HepG2 (cell line): Measurements from ENCODE around the gene LTA. TPM values are rescaled to one million over a fixed set of nuclear protein-coding genes. Genes with fewer than 3 reads are reported as not detected.

ENCODE experiments used
- BORCS8-MEF2B ChIP-seq: sonication (generic); formaldehyde crosslinking; IDR thresholded peaks from 2 replicates; pipeline ENCODE4 v1.8.0; 2022; ENCODE audit warnings: mild to moderate bottlenecking, missing genetic modification reagents
- CENPT ChIP-seq: sonication (generic); formaldehyde crosslinking; IDR thresholded peaks from 2 replicates; pipeline ENCODE4 v1.8.0; 2022; ENCODE audit warnings: low read depth, mild to moderate bottlenecking, moderate library complexity, missing genetic modification reagents
- FOXO4 ChIP-seq: sonication (generic); formaldehyde crosslinking; conservative IDR thresholded peaks from 2 replicates; pipeline ENCODE4 v1.8.1; 2023; ENCODE audit warnings: missing genetic modification reagents
- HMGA1 ChIP-seq: sonication (generic); formaldehyde crosslinking; conservative IDR thresholded peaks from 2 replicates; pipeline ENCODE4 v1.4.0; 2020; ENCODE audit warnings: missing genetic modification reagents
- NCOA2 ChIP-seq: sonication (generic); formaldehyde crosslinking; IDR thresholded peaks from 2 replicates; pipeline ENCODE4 v1.8.0; 2022; ENCODE audit warnings: inconsistent platforms
- PRPF4 ChIP-seq: fragments of 200-400 bp; formaldehyde crosslinking; IDR thresholded peaks from 2 replicates; pipeline ENCODE4 v1.6.1; 2016; ENCODE audit warnings: low read length, low read depth; ENCODE audit not compliant: poor library complexity, severe bottlenecking
- RNF2 ChIP-seq: fragments of 450-650 bp; conservative IDR thresholded peaks from 2 replicates; pipeline ENCODE4 v1.6.1; 2016; ENCODE audit warnings: low read depth
- U2AF1 ChIP-seq: fragments of 200-400 bp; formaldehyde crosslinking; optimal IDR thresholded peaks from 2 replicates; pipeline ENCODE3; 2017; ENCODE audit warnings: mild to moderate bottlenecking, low read depth, low read length
- UBTF ChIP-seq: sonication (generic); formaldehyde crosslinking; IDR thresholded peaks from 2 replicates; pipeline ENCODE4 v1.4.0; 2020; ENCODE audit warnings: mild to moderate bottlenecking, missing genetic modification reagents
- ZBTB40 ChIP-seq, 2 experiments: fragments of 450-650 bp in 1 of 2; sonication (generic) in 1 of 2; formaldehyde crosslinking in 1 of 2; IDR thresholded peaks; 2 replicates each; pipeline versions ENCODE4 v1.6.1 to v1.8.0; 2016 to 2022; ENCODE audit warnings: antibody characterized with exemption in 1 of 2, mild to moderate bottlenecking in 1 of 2, missing genetic modification reagents in 1 of 2
- ZNF512B ChIP-seq: sonication (generic); formaldehyde crosslinking; IDR thresholded peaks from 2 replicates; pipeline ENCODE4 v1.5.1; 2020; ENCODE audit warnings: missing genetic modification reagents, mild to moderate bottlenecking, borderline replicate concordance
- ZNF891 ChIP-seq: sonication (generic); formaldehyde crosslinking; IDR thresholded peaks from 2 replicates; pipeline ENCODE4 v1.5.0; 2020; ENCODE audit warnings: mild to moderate bottlenecking, missing genetic modification reagents
- polyA plus RNA-seq, 8 experiments: library from polyadenylated mRNA; depleted of rRNA in 3 of 8; stranded (reverse) in 7 of 8; unstranded in 1 of 8; fragments of >200 nt; fragmentation: Illumina TruSeq in 4 of 8; extraction: Trizol in 4 of 8; gene quantifications; 2 replicates each; pipeline versions ENCODE4 v1.2.1 to v1.2.3, GENCODE V29; 2011 to 2016; ENCODE audit warnings: low read depth in 4 of 8, missing spikeins in 1 of 8, mixed read lengths in 1 of 8; ENCODE audit not compliant: insufficient read depth in 1 of 8
- total RNA-seq, 5 experiments: library from RNA; depleted of rRNA; stranded (reverse); fragments of >200 nt; fragmentation: Illumina TruSeq; extraction: Trizol; gene quantifications; 2 replicates each; pipeline ENCODE4 v1.2.3, GENCODE V29; 2016; ENCODE audit warnings: low read depth in 1 of 5

Gene LTA
- total and polyA plus RNA-seq, 2 of the 13 experiments (the other 11 are each of a cell fraction or from before 2014, with no cell fraction given), result 0.09 TPM; not detected in 1

GRCh38 chr6:31620586-31621319 lies 48.7 kb downstream of the LTA start, which contains the start of gene PRRC2A (continued):
- 0 out of 2 replicates have a peak, but pooled peaks have one; percentile 33 for TF ChIP-seq ZNF512B (CRISPR knock-in tag)
- TF ChIP-seq UBTF (CRISPR knock-in tag), result peak; percentile 94
- no peak for TF ChIP-seq ZBTB40 (IDR thresholded peaks at IDR 0.05)
- TF ChIP-seq ZBTB40 (CRISPR knock-in tag; IDR thresholded peaks at IDR 0.05), result no peak; the same call in none of the 2 replicates
- TF ChIP-seq RNF2, result no peak
- TF ChIP-seq PRPF4, result no peak
- no peak for TF ChIP-seq U2AF1
- TF ChIP-seq FOXO4, result no peak
- TF ChIP-seq NCOA2 (CRISPR knock-in tag), result no peak
- 0 out of 2 replicates have a peak, but pooled peaks have one; percentile 53 for TF ChIP-seq BORCS8-MEF2B
- TF ChIP-seq HMGA1 (CRISPR knock-in tag), result no peak
- peak; percentile 81; the same call in 1 of the 2 replicates for TF ChIP-seq ZNF891 (CRISPR knock-in tag)
- no peak for TF ChIP-seq CENPT (CRISPR knock-in tag)
